Activated CD4-positive, alpha-beta T cell treated with anti-CD3 and anti-CD28 coated beads for 36 hours (primary cell): ENCODE data around the gene TIRAP. TPM values are rescaled to one million over a fixed set of nuclear protein-coding genes. Genes with fewer than 3 reads are reported as not detected.

Source experiments
- ATAC-seq: fragments of 200-7000 bp; cut with Tn5 transposase; one replicate; pipeline ENCODE4 v1.10.0; 2021; ENCODE audit warnings: mild to moderate bottlenecking, moderate library complexity
- CTCF ChIA-PET: fragments of 350-600 bp; sonication (Branson Sonifier 250); formaldehyde crosslinking; loops from one replicate; lab custom pipeline; 2021; ENCODE audit warnings: antibody characterized with exemption; lab: Charles Lee
- POLR2A ChIA-PET: fragments of 350-600 bp; sonication (Branson Sonifier 250); formaldehyde crosslinking; loops from one replicate; lab custom pipeline; 2021; ENCODE audit warnings: antibody characterized with exemption, inconsistent platforms; lab: Charles Lee
- DNase-seq: peaks from one replicate; pipeline ENCODE4 v3.0.0-alpha.2; 2020
- H3K27ac Mint-ChIP-seq: one replicate; pipeline ENCODE4 v1.8.0; 2021; ENCODE audit warnings: mixed read lengths
- H3K27me3 Mint-ChIP-seq: one replicate; pipeline ENCODE4 v1.8.0; 2021; ENCODE audit warnings: mixed read lengths
- H3K36me3 Mint-ChIP-seq: one replicate; pipeline ENCODE4 v1.8.0; 2021; ENCODE audit warnings: low read depth, mixed read lengths
- H3K4me1 Mint-ChIP-seq: one replicate; pipeline ENCODE4 v1.8.0; 2021; ENCODE audit warnings: mixed read lengths
- H3K4me3 Mint-ChIP-seq: one replicate; pipeline ENCODE4 v1.8.0; 2021; ENCODE audit warnings: mild to moderate bottlenecking, moderate library complexity, mixed read lengths
- H3K9me3 Mint-ChIP-seq: one replicate; pipeline ENCODE4 v1.8.0; 2021; ENCODE audit warnings: low read depth, mixed read lengths
- intact Hi-C, 2 experiments: fragments of 100-400 bp; cut with DNase I in 1 of 2; cut with micrococcal nuclease in 1 of 2; formaldehyde crosslinking; loops; one replicate each; pipeline versions ENCODE4 v1.14.2 to v1.15.1; 2022 to 2024; cut with DNase I, micrococcal nuclease
- total RNA-seq, 2 experiments: library from RNA; stranded (reverse); gene quantifications; one replicate each; pipeline ENCODE4 v1.2.3, GENCODE V29; 2021

The TIRAP gene
- total RNA-seq, 2 experiments from 2014 or later, result 5.3 to 7.5 TPM

GRCh38 chr11:126333142-126333541 is 50.2 kb downstream of the TIRAP start:
- no peaks in the 10 kb centered on the region for H3K27me3 Mint-ChIP-seq
- ATAC-seq (no peak), DNase-seq (no peak)
- no peak overlapping the region for H3K27ac Mint-ChIP-seq
- peaks cover 18% of the 10 kb centered on the region for H3K36me3 Mint-ChIP-seq
- CTCF ChIA-PET, result no interaction called here
- intact Hi-C loops, result no loop called here
- no peak overlapping the region for H3K4me3 Mint-ChIP-seq
- no peaks in the 10 kb centered on the region for H3K9me3 Mint-ChIP-seq
- POLR2A ChIA-PET, result no interaction called here
- H3K4me1 Mint-ChIP-seq, result peaks cover 11% of the 10 kb centered on the region

GRCh38 chr11:126334659-126335462 is 52.0 kb downstream of the TIRAP start:
- peaks cover 22% of the 10 kb centered on the region for H3K36me3 Mint-ChIP-seq
- ATAC-seq (no peak), DNase-seq (no peak)
- H3K9me3 Mint-ChIP-seq, result no peaks in the 10 kb centered on the region
- no peak overlapping the region for H3K4me3 Mint-ChIP-seq
- ChIA-PET POLR2A (no interaction called here), CTCF (no interaction called here)
- no peak overlapping the region for H3K27ac Mint-ChIP-seq
- intact Hi-C loops, result no loop called here
- H3K27me3 Mint-ChIP-seq, result no peaks in the 10 kb centered on the region
- H3K4me1 Mint-ChIP-seq, result peaks cover 9% of the 10 kb centered on the region

GRCh38 chr11:126335463-126335760 is 52.5 kb downstream of the TIRAP start:
- H3K4me1 Mint-ChIP-seq, result peaks cover 9% of the 10 kb centered on the region
- H3K9me3 Mint-ChIP-seq, result no peaks in the 10 kb centered on the region
- H3K4me3 Mint-ChIP-seq, result no peak overlapping the region
- peaks cover 22% of the 10 kb centered on the region for H3K36me3 Mint-ChIP-seq
- ChIA-PET POLR2A (no interaction called here), CTCF (no interaction called here)
- DNase-seq, result no peak
- intact Hi-C loops, result no loop called here
- H3K27me3 Mint-ChIP-seq, result no peaks in the 10 kb centered on the region
- no peak for ATAC-seq
- no peak overlapping the region for H3K27ac Mint-ChIP-seq

- Mint-ChIP-seq H3K4me1 (peaks cover 9% of the 10 kb centered on the region), H3K27me3 (no peaks in the 10 kb centered on the region), H3K4me3 (no peak overlapping the region), H3K9me3 (no peaks in the 10 kb centered on the region), H3K36me3 (peaks cover 25% of the 10 kb centered on the region), H3K27ac (peak overlapping the region; percentile 77)
- ATAC-seq (peak; percentile 49), DNase-seq (no peak)
- CTCF ChIA-PET, result no interaction called here
- POLR2A ChIA-PET, result no interaction called here
- intact Hi-C loops, result no loop called here
Measured at GRCh38 chr11:126336138-126336541, 53.2 kb downstream of the TIRAP start.

GRCh38 chr11:126336671-126337101 is 53.8 kb downstream of the TIRAP start:
- Mint-ChIP-seq H3K4me1 (peaks cover 12% of the 10 kb centered on the region), H3K36me3 (peaks cover 28% of the 10 kb centered on the region), H3K4me3 (no peak overlapping the region), H3K27me3 (no peaks in the 10 kb centered on the region), H3K27ac (peak overlapping the region; percentile 77), H3K9me3 (no peaks in the 10 kb centered on the region)
- ChIA-PET POLR2A (no interaction called here), CTCF (no interaction called here)
- DNase-seq, result no peak
- ATAC-seq, result no peak
- intact Hi-C loops, result no loop called here

GRCh38 chr11:126337126-126337473 is 54.2 kb downstream of the TIRAP start:
- intact Hi-C loops, result no loop called here
- Mint-ChIP-seq H3K4me1 (peaks cover 16% of the 10 kb centered on the region), H3K36me3 (peaks cover 28% of the 10 kb centered on the region), H3K4me3 (no peak overlapping the region), H3K27ac (no peak overlapping the region), H3K27me3 (no peaks in the 10 kb centered on the region), H3K9me3 (no peaks in the 10 kb centered on the region)
- ATAC-seq (no peak), DNase-seq (no peak)
- POLR2A ChIA-PET, result interaction anchor here (1.0 kb wide), 1 partner anchor 16 kb away, joined by 5 read pairs; no protein-coding TSS in a partner anchor
- CTCF ChIA-PET, result no interaction called here

- H3K27me3 Mint-ChIP-seq, result no peaks in the 10 kb centered on the region
- no peak overlapping the region for H3K4me3 Mint-ChIP-seq
- intact Hi-C loops, result no loop called here
- H3K36me3 Mint-ChIP-seq, result peaks cover 26% of the 10 kb centered on the region
- ChIA-PET CTCF (no interaction called here), POLR2A (interaction anchor here (1.0 kb wide), 1 partner anchor 16 kb away, joined by 5 read pairs; no protein-coding TSS in a partner anchor)
- H3K27ac Mint-ChIP-seq, result no peak overlapping the region
- DNase-seq (no peak), ATAC-seq (no peak)
- H3K9me3 Mint-ChIP-seq, result no peaks in the 10 kb centered on the region
- H3K4me1 Mint-ChIP-seq, result peaks cover 18% of the 10 kb centered on the region
Measured at GRCh38 chr11:126337474-126338241, 54.8 kb downstream of the TIRAP start.

- Mint-ChIP-seq H3K27me3 (no peaks in the 10 kb centered on the region), H3K4me3 (no peak overlapping the region), H3K27ac (no peak overlapping the region), H3K36me3 (peaks cover 22% of the 10 kb centered on the region), H3K9me3 (no peaks in the 10 kb centered on the region), H3K4me1 (peaks cover 17% of the 10 kb centered on the region)
- DNase-seq (no peak), ATAC-seq (no peak)
- ChIA-PET POLR2A (no interaction called here), CTCF (no interaction called here)
- intact Hi-C loops, result no loop called here
Measured at GRCh38 chr11:126338346-126339055, 55.6 kb downstream of the TIRAP start.

- CTCF ChIA-PET, result interaction anchor here (1.0 kb wide), 1 partner anchor 14 kb away, joined by 3 read pairs; no protein-coding TSS in a partner anchor
- no peak overlapping the region for H3K4me3 Mint-ChIP-seq
- H3K4me1 Mint-ChIP-seq, result peaks cover 17% of the 10 kb centered on the region
- intact Hi-C loops, result no loop called here
- H3K27ac Mint-ChIP-seq, result peak overlapping the region; percentile 10
- peaks cover 21% of the 10 kb centered on the region for H3K36me3 Mint-ChIP-seq
- POLR2A ChIA-PET, result interaction anchor here (0.7 kb wide), 1 partner anchor 16 kb away, joined by 7 read pairs; the partner anchor contains the start of gene ST3GAL4
- ATAC-seq (no peak), DNase-seq (no peak)
- H3K27me3 Mint-ChIP-seq, result no peaks in the 10 kb centered on the region
- H3K9me3 Mint-ChIP-seq, result no peaks in the 10 kb centered on the region
Measured at GRCh38 chr11:126339073-126339862, 56.4 kb downstream of the TIRAP start.

GRCh38 chr11:126339863-126340434 is 57.1 kb downstream of the TIRAP start:
- H3K36me3 Mint-ChIP-seq, result peaks cover 18% of the 10 kb centered on the region
- CTCF ChIA-PET, result interaction anchor here (0.6 to 1.0 kb wide), 2 partner anchors 14 to 106 kb away, joined by 3 read pairs; no protein-coding TSS in a partner anchor
- H3K27ac Mint-ChIP-seq, result no peak overlapping the region

More at GRCh38 chr11:126339863-126340434, 57.1 kb downstream of the TIRAP start:
- intact Hi-C loops, result no loop called here
- no peaks in the 10 kb centered on the region for H3K27me3 Mint-ChIP-seq
- no peak for DNase-seq
- POLR2A ChIA-PET, result interaction anchor here (0.7 kb wide), 1 partner anchor 15 kb away, joined by 7 read pairs; the partner anchor contains the start of gene ST3GAL4
- H3K4me1 Mint-ChIP-seq, result peaks cover 16% of the 10 kb centered on the region
- no peak overlapping the region for H3K4me3 Mint-ChIP-seq
- H3K9me3 Mint-ChIP-seq, result no peaks in the 10 kb centered on the region
- no peak for ATAC-seq
